Panc1 (cell line): ENCODE results near the gene CPNE7.

Experiments
- CTCF ChIP-seq: fragments of 450-650 bp; IDR thresholded peaks from 2 replicates; pipeline ENCODE4 v1.5.1; 2017; ENCODE audit warnings: mild to moderate bottlenecking
- POLR2AphosphoS5 ChIP-seq: IDR thresholded peaks from 2 replicates; pipeline ENCODE4 v1.6.1; 2012; ENCODE audit warnings: mild to moderate bottlenecking, low read depth, low read length, moderate library complexity
- SIN3A ChIP-seq: IDR thresholded peaks from 2 replicates; pipeline ENCODE4 v1.6.1; 2012; ENCODE audit warnings: low read depth, mild to moderate bottlenecking, low read length, moderate library complexity, borderline replicate concordance; ENCODE audit not compliant: insufficient read depth
- TCF7L2 ChIP-seq: IDR thresholded peaks from 2 replicates; pipeline ENCODE4 v1.6.1; 2011; ENCODE audit warnings: mild to moderate bottlenecking, low read depth, low read length, inconsistent platforms

GRCh38 chr16:89583895-89584644 lies 8.5 kb downstream of the CPNE7 start:
- no peak for TF ChIP-seq POLR2AphosphoS5
- TF ChIP-seq CTCF, result no peak
- TF ChIP-seq SIN3A, result no peak
- TF ChIP-seq TCF7L2, result no peak
